Caco-2 (cell line): ENCODE measurements around the gene RAPGEF1. TPM values are rescaled to one million over a fixed set of nuclear protein-coding genes. Genes with fewer than 3 reads are reported as not detected.

Experiments used
- BruUV-seq: library from RNA; stranded (reverse); fragments of 400-500 nt; replicated peaks from 2 replicates; lab custom pipeline; 2021; lab: Mats Ljungman, UMichigan
- CTCF ChIA-PET: fragments of 300-600 bp; sonication (Branson Sonifier 250); formaldehyde crosslinking; loops from one replicate; lab custom pipeline; 2022; ENCODE audit warnings: antibody characterized with exemption; lab: Charles Lee
- POLR2A ChIA-PET: fragments of 300-600 bp; sonication (Branson Sonifier 250); formaldehyde crosslinking; loops from one replicate; lab custom pipeline; 2022; ENCODE audit warnings: antibody characterized with exemption; lab: Charles Lee
- DNase-seq, 2 experiments: peaks; one replicate each; pipeline versions ENCODE4 v3.0.0 to v3.0.0-alpha.2; 2020 to 2022
- H3K27me3 ChIP-seq: replicated peaks from 2 replicates; pipeline ENCODE4 v1.6.0; 2011; ENCODE audit warnings: low read length; ENCODE audit not compliant: control insufficient read depth, insufficient read depth
- H3K36me3 ChIP-seq: 2 replicates; pipeline ENCODE4 v1.5.1; 2011; ENCODE audit warnings: low read length; ENCODE audit not compliant: control insufficient read depth, insufficient read depth
- H3K4me1 ChIP-seq: fragments of 250-450 bp; sonication (Bioruptor Pico); 2 replicates; pipeline ENCODE4 v1.5.1; 2020; ENCODE audit warnings: mild to moderate bottlenecking
- H3K4me3 ChIP-seq: 2 replicates; pipeline ENCODE4 v1.5.1; 2011; ENCODE audit warnings: low read depth, mild to moderate bottlenecking, control low read depth, low read length
- H3K9me3 ChIP-seq: fragments of 250-450 bp; sonication (Bioruptor Pico); 2 replicates; pipeline ENCODE4 v1.5.1; 2020; ENCODE audit warnings: mild to moderate bottlenecking, moderate library complexity
- H3K27ac Mint-ChIP-seq: one replicate; pipeline ENCODE4 v1.8.0; 2022; ENCODE audit warnings: mixed read lengths; ENCODE audit not compliant: unreplicated experiment
- H3K27me3 Mint-ChIP-seq: one replicate; pipeline ENCODE4 v1.8.0; 2022; ENCODE audit warnings: mixed read lengths; ENCODE audit not compliant: insufficient read depth, unreplicated experiment
- H3K36me3 Mint-ChIP-seq: one replicate; pipeline ENCODE4 v1.8.0; 2022; ENCODE audit warnings: mild to moderate bottlenecking, mixed read lengths; ENCODE audit not compliant: insufficient read depth, unreplicated experiment
- H3K4me1 Mint-ChIP-seq: one replicate; pipeline ENCODE4 v1.8.0; 2022; ENCODE audit warnings: low read depth, mixed read lengths; ENCODE audit not compliant: unreplicated experiment
- H3K4me3 Mint-ChIP-seq: one replicate; pipeline ENCODE4 v1.8.0; 2022; ENCODE audit warnings: mild to moderate bottlenecking, moderate library complexity, mixed read lengths; ENCODE audit not compliant: unreplicated experiment
- H3K9me3 Mint-ChIP-seq: one replicate; pipeline ENCODE4 v1.8.0; 2022; ENCODE audit warnings: mixed read lengths; ENCODE audit not compliant: unreplicated experiment
- CTCF ChIP-seq, 2 experiments: fragments of 200-600 bp in 1 of 2; IDR thresholded peaks; 1 replicate in 1 of 2; 2 replicates in 1 of 2; pipeline versions ENCODE4 v1.5.1 to v1.8.0; 2011 to 2022; ENCODE audit warnings: antibody characterized with exemption in 1 of 2, control low read depth in 1 of 2, inconsistent platforms in 1 of 2, low read depth in 1 of 2, low read length in 1 of 2, mild to moderate bottlenecking in 1 of 2, moderate library complexity in 1 of 2; ENCODE audit not compliant: insufficient read depth in 1 of 2, severe bottlenecking in 1 of 2, unreplicated experiment in 1 of 2
- intact Hi-C: fragments of 100-400 bp; cut with micrococcal nuclease; formaldehyde crosslinking; loops from one replicate; pipeline ENCODE4 v1.10.0; 2022; ENCODE audit not compliant: unreplicated experiment
- total RNA-seq: library from RNA; stranded (reverse); gene quantifications from 2 replicates; pipeline ENCODE4 v1.2.3, GENCODE V29; 2022

RAPGEF1 gene
- total RNA-seq, 1 experiment from 2014 or later: 75.4 TPM

DNA sequence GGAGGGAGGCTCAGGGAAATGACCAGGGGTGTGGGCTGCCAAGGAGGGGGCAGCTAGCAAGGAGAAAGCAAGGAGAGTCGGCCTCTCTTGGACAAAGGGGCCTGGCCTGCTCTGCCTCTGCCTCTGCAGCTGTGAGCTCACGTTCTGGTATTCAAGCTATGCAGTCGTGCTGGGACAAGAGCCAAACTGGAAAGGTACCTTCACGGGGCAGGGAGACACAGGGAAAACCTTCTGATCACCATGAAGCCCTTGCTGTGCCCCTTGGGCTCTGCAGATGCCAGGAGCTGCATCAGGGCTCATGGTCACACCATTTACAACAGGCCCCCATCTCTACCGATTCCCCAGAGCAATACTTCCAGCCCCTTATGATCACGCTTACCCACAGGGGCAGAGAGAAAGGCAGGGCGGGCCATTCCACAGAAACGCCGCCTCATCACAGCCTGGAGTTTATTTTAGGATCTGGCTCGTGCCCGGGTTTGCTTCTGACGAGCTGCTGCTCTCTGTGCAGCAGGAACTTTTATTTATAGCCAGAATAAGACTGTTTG is 131.3 kb downstream of the RAPGEF1 start:
- CTCF ChIA-PET: interaction anchor here (0.5 to 1.4 kb wide), 5 partner anchors 17 to 148 kb away, joined by 3 to 4 read pairs (median 3); no protein-coding TSS in a partner anchor
- Histone ChIP-seq H3K4me1 (peaks cover 38% of the 10 kb centered on the region), H3K4me3 (no peak overlapping the region), H3K9me3 (no peaks in the 10 kb centered on the region), H3K36me3 (no peaks in the 10 kb centered on the region; the same call in 1 of the 2 replicates), H3K27me3 (no peaks in the 10 kb centered on the region)
- H3K9me3 Mint-ChIP-seq: no peaks in the 10 kb centered on the region
- peaks cover 41% of the 10 kb centered on the region for H3K36me3 Mint-ChIP-seq
- no TSS peak for BruUV-seq
- peak overlapping the region; percentile 50 for H3K27ac Mint-ChIP-seq
- H3K4me3 Mint-ChIP-seq: peak overlapping the region; percentile 26
- H3K27me3 Mint-ChIP-seq: no peaks in the 10 kb centered on the region
- intact Hi-C loops: loop anchor here (5.0 kb wide), 1 partner anchor 129 kb away; no protein-coding TSS in a partner anchor
- POLR2A ChIA-PET: no interaction called here
- peak; percentile 70 to 79 for DNase-seq
- H3K4me1 Mint-ChIP-seq: peaks cover 31% of the 10 kb centered on the region
- TF ChIP-seq CTCF (IDR thresholded peaks at IDR 0.05; ENCODE audit: insufficient read depth in 1 of 2, low read depth in 1 of 2, low read length in 1 of 2, severe bottlenecking in 1 of 2, unreplicated experiment in 1 of 2): no peak

GRCh38 chr9:131607591-131607990 is 132.3 kb downstream of the RAPGEF1 start:
- Histone ChIP-seq H3K9me3 (no peaks in the 10 kb centered on the region), H3K27me3 (no peaks in the 10 kb centered on the region), H3K4me3 (no peak overlapping the region), H3K36me3 (peaks cover 2% of the 10 kb centered on the region), H3K4me1 (peaks cover 38% of the 10 kb centered on the region)
- Mint-ChIP-seq H3K36me3 (peaks cover 44% of the 10 kb centered on the region), H3K9me3 (no peaks in the 10 kb centered on the region), H3K4me1 (peaks cover 31% of the 10 kb centered on the region), H3K27ac (peak overlapping the region; percentile 50), H3K27me3 (no peaks in the 10 kb centered on the region), H3K4me3 (no peak overlapping the region)
- intact Hi-C loops: loop anchor here (5.0 kb wide), 1 partner anchor 130 kb away; no protein-coding TSS in a partner anchor
- TF ChIP-seq CTCF (IDR thresholded peaks at IDR 0.05; ENCODE audit: insufficient read depth in 1 of 2, low read depth in 1 of 2, low read length in 1 of 2, severe bottlenecking in 1 of 2, unreplicated experiment in 1 of 2): no peak
- no TSS peak for BruUV-seq
- ChIA-PET CTCF (no interaction called here), POLR2A (no interaction called here)
- DNase-seq: no peak

GRCh38 chr9:131606896-131607567 is 132.8 kb downstream of the RAPGEF1 start:
- H3K4me1 Mint-ChIP-seq: peaks cover 31% of the 10 kb centered on the region
- H3K36me3 Mint-ChIP-seq: peaks cover 46% of the 10 kb centered on the region
- H3K27me3 Mint-ChIP-seq: no peaks in the 10 kb centered on the region
- DNase-seq: no peak
- intact Hi-C loops: loop anchor here (5.0 kb wide), 1 partner anchor 130 kb away; no protein-coding TSS in a partner anchor
- H3K27ac Mint-ChIP-seq: peak overlapping the region; percentile 50
- ChIA-PET POLR2A (no interaction called here), CTCF (no interaction called here)
- Histone ChIP-seq H3K27me3 (no peaks in the 10 kb centered on the region), H3K9me3 (no peaks in the 10 kb centered on the region), H3K36me3 (peaks cover 2% of the 10 kb centered on the region), H3K4me3 (no peak overlapping the region), H3K4me1 (peaks cover 38% of the 10 kb centered on the region)
- BruUV-seq: no TSS peak
- H3K4me3 Mint-ChIP-seq: peak overlapping the region; percentile 10
- TF ChIP-seq CTCF (IDR thresholded peaks at IDR 0.05; ENCODE audit: insufficient read depth in 1 of 2, low read depth in 1 of 2, low read length in 1 of 2, severe bottlenecking in 1 of 2, unreplicated experiment in 1 of 2): no peak
- no peaks in the 10 kb centered on the region for H3K9me3 Mint-ChIP-seq
